ENCODE results near the gene BAIAP2L1.

Gene BAIAP2L1

GRCh38 chr7:98355250-98355538 lies 45.7 kb downstream of the BAIAP2L1 start:
- no peak for DNase-seq

GRCh38 chr7:98354511-98355249 lies 46.2 kb downstream of the BAIAP2L1 start:
- no peak for DNase-seq

- DNase-seq = no peak
These were observed 46.8 kb downstream of the BAIAP2L1 start for GRCh38 chr7:98354052-98354451.

- DNase-seq = no peak
These were observed 48.3 kb downstream of the BAIAP2L1 start for GRCh38 chr7:98352621-98353020.

- DNase-seq = no peak
These were observed 49.8 kb downstream of the BAIAP2L1 start for GRCh38 chr7:98351136-98351535.

- peak; percentile 44 for DNase-seq
These were observed 52.0 kb downstream of the BAIAP2L1 start for GRCh38 chr7:98348726-98349474.

- DNase-seq = no peak
These were observed 54.3 kb downstream of the BAIAP2L1 start for GRCh38 chr7:98346515-98347069.

GRCh38 chr7:98341106-98341505 lies 59.8 kb downstream of the BAIAP2L1 start:
- no peak for DNase-seq

GRCh38 chr7:98339043-98339442 lies 61.8 kb downstream of the BAIAP2L1 start:
- DNase-seq = no peak

GRCh38 chr7:98338441-98338840 lies 62.4 kb downstream of the BAIAP2L1 start:
- DNase-seq = no peak

GRCh38 chr7:98335411-98335977 lies 65.4 kb downstream of the BAIAP2L1 start:
- DNase-seq = no peak

- peak; percentile 22 for DNase-seq
These were observed 66.8 kb downstream of the BAIAP2L1 start for GRCh38 chr7:98334081-98334480.

- no peak for DNase-seq
These were observed 69.9 kb downstream of the BAIAP2L1 start for GRCh38 chr7:98330926-98331529.

- DNase-seq = no peak
These were observed 71.0 kb downstream of the BAIAP2L1 start for GRCh38 chr7:98329791-98330373.

- no peak for DNase-seq
These were observed 71.6 kb downstream of the BAIAP2L1 start for GRCh38 chr7:98329100-98329790.

GRCh38 chr7:98324782-98325181 lies 76.1 kb downstream of the BAIAP2L1 start:
- no peak for DNase-seq

- DNase-seq = no peak
These were observed 77.1 kb downstream of the BAIAP2L1 start for GRCh38 chr7:98323597-98324322.

- DNase-seq = no peak
These were observed 78.3 kb downstream of the BAIAP2L1 start for GRCh38 chr7:98322331-98323270.

GRCh38 chr7:98321301-98321700 lies 79.6 kb downstream of the BAIAP2L1 start:
- DNase-seq = no peak

GRCh38 chr7:98319176-98319575 lies 81.7 kb downstream of the BAIAP2L1 start:
- DNase-seq = no peak

All from OCI-M1 (cell line).